HL-60/S4 treated with phorbol 12-myristate 13-acetate at 8.2 ng/mL for 4 days and 3 days (cell line): ENCODE data around the gene RBM19.

Experiments used
- in situ Hi-C: fragments of 300-500 bp; cut with MboI; formaldehyde crosslinking; loops from 2 replicates; pipeline ENCODE4 v1.15.0; 2022; ENCODE audit warnings: low sequenced_read_pairs

RBM19 gene

DNA sequence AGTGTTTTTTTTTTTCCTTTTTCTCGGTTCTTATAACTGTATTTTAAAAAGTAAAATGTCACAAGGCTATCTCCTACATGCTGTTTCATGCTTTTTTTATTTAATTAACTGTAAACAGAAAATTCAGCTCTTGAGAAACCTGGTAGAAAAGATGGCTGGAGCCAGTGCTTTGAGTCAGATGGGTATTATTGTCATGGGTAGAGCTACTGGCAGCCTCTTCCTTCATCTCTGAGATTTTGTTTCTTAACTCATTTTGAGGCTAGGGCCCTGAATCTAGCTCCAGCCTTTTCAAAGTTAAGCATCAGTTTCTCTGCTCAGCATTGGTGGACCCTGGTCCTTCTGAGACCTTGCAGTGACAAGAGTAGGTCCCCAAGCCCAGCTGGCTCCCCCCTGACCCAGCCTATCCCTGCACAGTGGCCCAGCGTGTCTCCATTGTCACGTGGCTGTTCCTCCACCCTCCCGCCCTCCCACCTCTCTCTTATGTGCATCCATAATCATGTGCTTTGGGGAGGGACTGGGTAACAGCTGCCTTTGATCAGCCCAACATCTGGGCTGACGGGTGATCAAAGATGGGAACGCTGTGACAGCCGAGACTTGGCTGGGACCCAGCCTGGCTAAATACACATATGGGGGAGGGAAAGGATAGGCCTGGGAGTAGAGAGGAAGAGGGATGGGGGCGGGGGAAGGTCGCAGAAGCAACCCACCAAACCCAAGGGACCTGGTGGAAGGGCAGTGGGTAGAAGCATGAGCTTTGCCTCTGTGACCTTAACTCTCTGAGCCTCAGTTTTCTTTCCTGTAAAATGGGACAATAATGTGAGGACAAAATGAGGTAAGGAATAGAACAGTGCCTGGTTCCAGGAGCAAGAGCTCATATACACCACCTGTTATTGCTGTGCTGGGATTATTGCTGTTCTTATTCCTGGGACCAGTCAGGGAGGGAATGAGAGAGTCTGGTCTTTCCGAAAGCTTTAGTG, 24.4 kb upstream of the RBM19 start:
- in situ Hi-C loops = loop anchor here (25.0 kb wide), 1 partner anchor 522 kb away; no protein-coding TSS in a partner anchor

DNA sequence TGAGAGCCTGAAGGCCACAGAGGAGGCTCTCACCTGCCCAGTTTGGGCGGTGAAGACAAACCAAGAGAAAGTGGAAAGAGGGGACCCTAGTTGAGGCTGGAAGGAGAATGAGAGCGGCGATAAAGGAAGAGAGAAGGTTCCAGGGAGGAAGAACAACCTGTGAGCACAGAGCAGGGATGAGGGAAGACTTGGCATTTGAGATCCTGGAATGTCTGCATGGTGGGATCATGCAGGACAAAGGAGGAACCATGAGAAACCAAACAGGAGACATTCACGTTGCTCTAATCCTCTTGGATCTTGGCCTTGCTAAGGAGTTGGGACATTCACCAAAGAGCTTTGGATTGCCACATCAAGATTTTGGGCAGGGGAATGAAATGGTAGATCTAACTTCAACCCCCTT, 22.9 kb upstream of the RBM19 start:
- in situ Hi-C loops = loop anchor here (25.0 kb wide), 1 partner anchor 523 kb away; no protein-coding TSS in a partner anchor

DNA sequence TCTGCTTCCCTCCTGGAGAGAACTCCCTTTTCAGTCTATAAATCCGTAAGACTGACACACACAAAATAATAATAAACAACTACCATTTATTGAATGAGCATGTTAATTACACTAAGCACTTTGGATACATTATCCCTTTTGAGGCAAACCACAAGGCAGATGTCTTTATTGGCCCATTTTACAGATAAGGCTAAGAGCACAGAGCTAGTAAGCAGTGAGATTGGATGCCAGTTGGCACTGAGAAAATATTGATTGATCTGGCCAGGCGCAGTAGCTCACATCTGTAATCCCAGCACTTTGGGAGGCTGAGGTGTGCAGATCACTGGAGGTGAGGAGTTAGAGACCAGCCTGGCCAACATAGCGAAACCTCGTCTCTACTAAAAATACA, 21.9 kb upstream of the RBM19 start:
- in situ Hi-C loops = loop anchor here (25.0 kb wide), 1 partner anchor 524 kb away; no protein-coding TSS in a partner anchor

DNA sequence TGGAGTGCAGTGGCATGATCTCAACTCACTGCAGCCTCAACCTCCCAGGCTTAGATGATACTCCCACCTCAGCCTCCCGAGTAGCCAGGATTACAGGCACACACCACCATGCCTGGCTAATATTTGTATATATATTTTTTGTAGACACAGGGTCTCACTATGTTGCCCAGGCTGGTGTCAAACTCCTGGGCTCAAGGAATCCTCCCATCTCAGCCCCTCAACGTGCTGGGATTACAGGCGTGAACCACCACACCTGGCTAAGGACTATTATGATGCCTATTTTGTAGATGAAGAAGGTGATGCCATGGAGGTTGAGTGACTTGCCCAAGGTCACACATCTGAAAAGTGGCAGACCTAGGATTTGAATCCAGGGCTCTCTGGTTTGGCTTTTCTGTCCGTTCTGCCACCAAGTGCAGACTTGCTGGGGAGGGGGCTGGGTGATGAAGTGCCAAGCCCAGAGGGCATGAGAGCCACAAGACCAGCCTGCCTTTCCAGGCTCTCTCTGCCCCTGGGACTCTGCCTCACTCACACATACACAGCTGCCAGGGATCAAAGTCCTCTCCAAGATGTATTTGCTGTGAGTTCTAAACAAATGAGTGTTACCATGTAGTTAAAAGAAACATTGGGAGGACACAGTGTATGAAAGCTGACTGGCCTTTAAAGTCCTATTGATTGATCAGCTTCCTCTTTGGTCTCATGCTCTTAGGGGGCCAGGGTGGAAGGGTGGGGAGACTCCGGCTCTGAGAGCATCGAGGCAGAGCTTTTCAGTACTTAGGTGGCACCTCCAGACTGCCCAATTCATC, 21.3 kb upstream of the RBM19 start:
- in situ Hi-C loops = loop anchor here (25.0 kb wide), 1 partner anchor 525 kb away; no protein-coding TSS in a partner anchor

DNA sequence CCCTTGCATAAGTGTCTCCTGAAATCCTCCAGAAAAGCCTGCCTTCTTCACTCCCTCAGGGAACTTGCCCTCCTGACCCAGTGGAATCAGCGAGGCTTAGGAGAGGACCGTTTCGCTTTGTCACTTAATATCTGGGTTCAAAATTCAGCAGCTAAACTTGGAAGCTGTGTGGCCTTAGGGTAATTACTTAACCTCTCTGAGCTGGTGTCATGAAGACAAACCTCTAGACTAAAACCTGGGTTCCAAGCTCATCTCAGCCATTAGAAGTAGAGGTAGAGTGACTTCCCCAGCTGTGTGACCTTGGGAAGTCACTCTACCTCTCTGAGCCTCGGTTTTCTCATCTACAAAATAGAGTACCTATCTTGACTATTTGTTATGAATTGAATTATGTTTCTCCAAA, 18.3 kb upstream of the RBM19 start:
- in situ Hi-C loops = loop anchor here (25.0 kb wide), 1 partner anchor 528 kb away; no protein-coding TSS in a partner anchor

DNA sequence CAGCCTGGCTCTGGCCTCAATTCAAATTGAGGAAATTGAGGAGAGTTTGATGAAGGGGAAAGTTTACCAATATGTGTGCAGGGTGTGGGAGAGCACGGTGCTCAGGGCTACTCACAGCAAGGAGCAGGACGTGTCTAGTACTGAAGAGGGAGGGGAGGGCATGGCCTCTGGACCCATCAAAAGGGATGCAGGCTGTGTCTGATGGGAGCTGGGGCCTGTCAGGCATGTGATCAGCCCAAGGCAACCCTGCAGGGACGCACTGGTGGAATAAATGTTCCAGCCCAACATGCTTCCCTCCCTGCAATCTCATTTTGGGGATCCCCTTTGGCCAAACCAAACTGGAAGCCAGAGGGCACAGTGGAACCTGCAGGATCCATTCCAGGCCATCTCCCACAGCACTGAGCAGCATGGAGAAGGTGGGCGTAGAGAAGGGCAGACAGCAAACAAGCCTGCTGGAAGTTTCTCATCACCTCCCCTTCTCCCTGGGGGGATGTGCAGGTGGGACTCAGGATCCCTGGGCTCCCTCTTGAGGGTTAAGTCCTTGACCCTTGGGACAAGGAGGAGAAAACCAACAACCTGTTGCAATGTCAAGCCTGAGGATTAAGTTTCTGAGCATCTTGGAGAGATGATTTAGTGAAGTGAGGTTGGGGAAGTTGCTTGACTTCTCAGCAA, 17.8 kb upstream of the RBM19 start:
- in situ Hi-C loops = loop anchor here (25.0 kb wide), 1 partner anchor 528 kb away; no protein-coding TSS in a partner anchor

DNA sequence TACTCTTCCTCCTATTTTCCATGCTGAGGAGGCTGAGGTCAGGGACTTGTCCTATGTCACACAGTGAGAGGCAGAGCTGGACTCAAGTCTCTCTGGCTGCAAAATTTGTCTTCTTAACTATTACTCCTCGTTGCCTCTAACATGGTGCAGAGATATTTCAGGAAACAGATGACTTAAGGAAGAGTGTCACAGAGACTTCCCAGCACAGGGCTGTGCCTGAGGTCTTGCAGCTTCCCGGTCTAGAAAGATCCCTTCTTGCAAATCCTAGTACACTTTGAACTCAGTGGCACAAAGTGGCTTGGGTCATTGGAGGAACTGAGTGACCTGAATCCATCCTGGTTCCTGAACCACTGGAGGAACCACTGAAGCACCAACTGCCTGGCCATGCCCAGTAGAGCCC, 17.1 kb upstream of the RBM19 start:
- in situ Hi-C loops = loop anchor here (25.0 kb wide), 1 partner anchor 529 kb away; no protein-coding TSS in a partner anchor

DNA sequence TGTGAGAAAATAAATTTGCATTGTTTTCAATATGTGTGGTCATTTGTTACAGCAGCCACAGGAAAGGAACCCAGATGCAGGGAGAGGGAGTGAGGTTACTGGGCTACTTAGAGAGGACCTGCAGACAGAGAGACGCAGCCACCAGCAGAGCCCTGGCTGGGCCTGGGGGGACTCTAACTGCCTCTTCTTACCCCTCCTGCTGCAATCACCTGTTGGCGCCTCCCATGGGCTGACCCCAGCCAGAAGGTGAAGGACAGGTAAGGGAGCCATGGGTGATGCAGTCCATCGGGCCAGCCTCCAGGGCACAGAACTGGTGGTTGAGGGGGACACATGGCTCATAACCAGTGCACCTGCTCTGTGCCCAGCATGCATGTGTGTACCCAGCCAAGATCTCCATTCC, 15.8 kb upstream of the RBM19 start:
- in situ Hi-C loops = loop anchor here (25.0 kb wide), 1 partner anchor 530 kb away; no protein-coding TSS in a partner anchor

DNA sequence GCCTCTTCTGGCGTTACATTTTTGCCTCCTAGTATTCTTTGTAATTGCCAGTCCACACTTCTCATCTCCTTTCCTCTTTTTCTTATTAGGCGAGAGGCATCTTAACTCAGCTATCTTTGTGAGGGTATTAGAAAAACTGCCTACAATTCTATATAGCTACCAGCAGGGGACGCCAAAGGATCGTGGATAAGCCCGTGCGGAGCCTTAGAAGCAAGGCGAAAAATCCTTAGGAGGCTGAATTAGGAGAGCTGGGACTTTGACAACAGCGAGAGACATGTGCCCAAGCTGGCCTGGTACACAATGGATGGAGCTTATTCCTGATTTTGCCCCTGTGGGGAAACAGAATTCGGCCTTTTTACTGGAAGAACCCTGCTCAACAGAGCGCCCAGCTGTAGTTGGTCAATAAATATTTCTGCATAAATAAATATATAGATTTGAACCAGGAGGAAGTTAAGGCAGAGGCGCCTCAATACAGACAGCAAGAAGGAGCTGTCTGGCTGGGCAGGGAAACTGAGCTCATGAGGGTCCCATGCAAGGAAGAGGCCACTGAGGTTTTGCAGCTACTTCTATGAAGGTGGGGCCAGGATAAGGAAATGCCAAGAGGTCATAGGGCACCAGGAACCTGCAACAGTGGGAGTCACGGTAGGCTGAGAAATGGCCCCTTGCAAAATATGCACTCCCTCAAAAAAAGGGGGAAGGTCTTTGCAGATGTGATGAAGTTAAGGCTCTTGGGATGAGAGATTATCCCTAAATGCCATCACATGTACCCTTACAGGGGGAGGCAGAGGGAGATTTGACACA, 14.6 kb upstream of the RBM19 start:
- in situ Hi-C loops = loop anchor here (25.0 kb wide), 1 partner anchor 532 kb away; no protein-coding TSS in a partner anchor

DNA sequence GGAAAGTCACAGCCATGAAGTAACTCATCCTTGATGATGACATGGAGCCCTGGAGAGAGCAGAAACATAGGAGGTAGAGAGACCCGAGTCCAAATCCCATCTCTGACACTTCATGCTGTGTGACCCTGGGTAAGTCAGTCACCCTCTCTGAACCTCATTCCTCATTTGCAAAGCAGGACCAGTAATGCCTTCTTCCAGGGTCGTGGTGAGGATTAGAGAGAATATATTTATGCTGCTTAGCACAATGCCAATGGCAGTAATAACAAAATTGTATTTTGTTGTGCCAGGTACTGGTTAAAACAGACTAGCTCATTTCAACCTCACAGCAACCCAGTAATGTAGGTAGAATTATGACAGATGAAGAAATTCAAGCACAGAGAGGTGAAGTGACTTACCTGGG, 13.9 kb upstream of the RBM19 start:
- in situ Hi-C loops = loop anchor here (25.0 kb wide), 1 partner anchor 532 kb away; no protein-coding TSS in a partner anchor

DNA sequence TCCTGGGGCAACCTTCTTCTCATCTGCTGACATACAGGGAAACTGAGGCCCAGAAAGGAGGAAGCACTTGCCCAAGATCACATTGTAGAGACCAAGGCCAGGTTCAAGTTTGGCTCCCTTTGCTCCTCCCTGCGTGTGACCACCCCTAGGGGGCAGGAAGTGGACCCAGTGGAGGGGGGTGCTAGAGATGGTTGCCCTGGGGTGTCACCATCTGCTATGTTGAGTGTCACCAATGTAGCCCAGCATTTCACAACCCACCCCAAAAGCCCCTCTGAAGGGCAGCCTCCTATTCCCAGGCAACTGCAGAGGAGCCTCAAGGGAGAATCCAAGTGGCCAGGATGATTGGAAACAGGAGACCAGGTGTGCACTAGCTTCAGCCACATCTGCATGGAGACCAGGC, 12.0 kb upstream of the RBM19 start:
- in situ Hi-C loops = loop anchor here (25.0 kb wide), 1 partner anchor 534 kb away; no protein-coding TSS in a partner anchor

DNA sequence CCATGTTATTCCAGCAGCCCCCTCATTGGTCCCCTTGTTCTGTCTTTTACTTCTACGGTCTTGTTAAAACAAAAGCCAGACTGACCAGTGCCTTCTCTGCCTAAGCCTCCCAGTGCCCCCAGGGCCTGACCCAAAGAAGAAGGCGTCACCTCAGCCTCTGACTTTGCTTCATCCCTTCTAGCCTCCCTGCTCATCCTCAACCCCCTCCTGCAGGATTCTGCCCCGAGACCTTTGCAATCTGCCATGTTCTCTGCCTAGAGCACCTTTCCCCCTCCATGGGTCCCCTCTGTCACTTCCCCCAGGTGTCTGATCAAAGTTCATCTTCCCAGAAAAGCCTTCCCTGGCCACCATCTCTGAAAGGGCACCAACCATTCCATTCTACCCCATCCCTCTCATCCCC, 7.9 kb upstream of the RBM19 start:
- in situ Hi-C loops = no loop called here

DNA sequence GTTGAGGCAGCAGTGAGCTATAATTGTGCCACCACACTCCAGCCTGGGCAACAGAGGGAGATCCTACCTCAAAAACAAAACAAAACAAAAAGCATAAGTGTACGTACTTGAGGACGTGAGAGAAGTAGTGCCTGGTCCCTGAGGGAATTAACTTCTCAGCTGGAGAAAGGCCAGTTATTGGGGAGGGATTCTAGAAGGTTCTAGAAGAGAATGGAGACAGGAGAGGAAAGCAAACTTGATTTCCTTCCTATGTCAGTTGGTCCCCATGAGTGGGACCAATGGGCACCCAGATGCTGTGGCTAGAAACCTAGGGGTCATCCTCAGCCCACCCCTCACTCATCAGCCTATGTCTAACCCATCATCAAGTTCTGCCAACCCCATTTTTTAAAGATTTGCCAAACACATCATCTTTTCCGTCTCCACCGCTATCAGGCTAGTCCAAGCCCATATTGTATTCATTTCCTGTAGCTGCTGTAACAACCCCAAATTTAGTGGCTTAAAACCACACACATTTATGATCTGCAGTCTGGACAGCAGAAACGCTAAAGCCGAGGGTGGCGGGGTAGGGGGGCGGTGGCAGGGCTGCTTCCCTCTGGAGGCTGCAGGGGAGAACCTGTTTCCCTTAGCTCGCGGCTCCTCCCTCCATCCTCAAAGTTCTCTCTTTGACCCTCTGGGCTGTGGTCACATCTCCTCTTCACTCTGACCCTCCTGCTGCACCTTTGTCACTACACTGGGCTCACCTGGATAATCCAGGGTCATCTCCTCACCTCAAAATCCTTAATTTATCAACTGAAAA, 7.2 kb upstream of the RBM19 start:
- in situ Hi-C loops = no loop called here

DNA sequence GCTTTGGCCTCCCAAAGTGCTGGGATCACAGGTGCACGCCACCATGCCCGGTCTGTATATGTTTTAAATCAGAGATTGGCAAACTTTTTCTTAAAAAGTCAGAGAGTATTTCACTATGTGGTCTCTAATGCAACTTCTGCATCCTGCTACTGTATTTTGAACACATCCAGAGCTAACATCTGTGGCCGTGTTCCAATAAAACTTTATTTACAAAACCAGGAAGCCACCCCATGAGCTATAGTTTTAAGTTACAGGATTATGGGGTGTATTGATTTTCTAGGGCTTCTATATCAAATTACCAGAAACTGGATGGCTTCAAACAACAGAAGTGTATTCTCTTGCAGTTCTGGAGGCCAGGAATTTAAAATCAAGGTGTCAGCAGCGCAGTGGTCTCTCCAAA, 5.3 kb upstream of the RBM19 start:
- in situ Hi-C loops = no loop called here

DNA sequence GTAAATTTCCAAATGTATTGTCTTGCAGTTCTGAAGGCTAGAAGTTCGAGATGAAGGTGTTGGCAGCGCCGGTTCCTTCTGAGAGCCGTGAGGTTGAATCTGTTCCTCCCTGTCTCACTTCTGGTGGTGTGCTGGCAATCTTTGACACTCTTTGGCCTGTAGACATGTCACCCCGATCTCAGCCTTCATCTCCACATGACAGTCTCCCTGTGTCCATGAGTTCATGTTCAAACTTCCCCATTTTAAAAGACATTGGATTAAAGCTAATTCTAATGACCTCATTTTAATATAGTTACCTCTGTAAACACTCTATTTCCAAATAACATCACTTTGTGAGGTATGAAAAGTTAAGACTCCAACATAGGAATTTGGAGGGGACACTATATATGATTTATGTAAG, 4.1 kb upstream of the RBM19 start:
- in situ Hi-C loops = no loop called here

DNA sequence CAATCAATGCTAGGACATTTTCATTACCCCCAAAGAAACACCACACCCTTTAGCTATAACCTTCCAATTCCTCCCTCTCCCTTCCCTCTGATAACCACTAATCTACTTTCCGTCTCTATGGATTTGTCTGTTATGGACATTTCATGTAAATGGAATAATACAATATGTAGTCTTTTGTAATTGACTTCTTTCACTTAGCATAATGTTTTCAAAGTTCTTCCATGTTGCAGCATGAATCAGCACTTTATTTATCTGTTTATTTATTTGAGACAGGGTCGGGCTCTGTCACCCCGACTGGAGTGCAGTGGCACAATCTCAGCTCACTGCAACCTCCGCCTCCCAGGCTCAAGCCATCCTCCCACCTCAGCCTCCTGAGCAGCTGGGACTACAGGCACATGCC, 1.2 kb upstream of the RBM19 start:
- in situ Hi-C loops = no loop called here

DNA sequence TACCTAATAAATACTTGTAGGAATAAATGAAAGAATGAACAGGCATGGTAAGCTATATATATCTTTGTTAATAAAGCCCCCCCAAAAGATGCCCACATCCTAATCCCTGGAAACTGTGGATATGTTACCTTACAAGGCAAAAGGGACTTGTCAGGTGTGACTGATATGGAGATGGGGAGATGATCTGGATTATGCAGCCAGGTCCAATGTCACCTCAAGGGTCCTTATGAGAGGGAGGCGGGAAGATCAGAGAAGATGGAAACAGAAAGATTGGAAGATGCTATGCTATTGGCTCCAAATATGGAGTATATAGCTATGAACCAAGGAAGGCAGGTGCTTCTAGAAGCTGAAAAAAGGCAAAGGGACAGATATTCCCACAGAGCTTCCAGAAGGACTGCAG, 3.4 kb downstream of the RBM19 start:
- in situ Hi-C loops = no loop called here

DNA sequence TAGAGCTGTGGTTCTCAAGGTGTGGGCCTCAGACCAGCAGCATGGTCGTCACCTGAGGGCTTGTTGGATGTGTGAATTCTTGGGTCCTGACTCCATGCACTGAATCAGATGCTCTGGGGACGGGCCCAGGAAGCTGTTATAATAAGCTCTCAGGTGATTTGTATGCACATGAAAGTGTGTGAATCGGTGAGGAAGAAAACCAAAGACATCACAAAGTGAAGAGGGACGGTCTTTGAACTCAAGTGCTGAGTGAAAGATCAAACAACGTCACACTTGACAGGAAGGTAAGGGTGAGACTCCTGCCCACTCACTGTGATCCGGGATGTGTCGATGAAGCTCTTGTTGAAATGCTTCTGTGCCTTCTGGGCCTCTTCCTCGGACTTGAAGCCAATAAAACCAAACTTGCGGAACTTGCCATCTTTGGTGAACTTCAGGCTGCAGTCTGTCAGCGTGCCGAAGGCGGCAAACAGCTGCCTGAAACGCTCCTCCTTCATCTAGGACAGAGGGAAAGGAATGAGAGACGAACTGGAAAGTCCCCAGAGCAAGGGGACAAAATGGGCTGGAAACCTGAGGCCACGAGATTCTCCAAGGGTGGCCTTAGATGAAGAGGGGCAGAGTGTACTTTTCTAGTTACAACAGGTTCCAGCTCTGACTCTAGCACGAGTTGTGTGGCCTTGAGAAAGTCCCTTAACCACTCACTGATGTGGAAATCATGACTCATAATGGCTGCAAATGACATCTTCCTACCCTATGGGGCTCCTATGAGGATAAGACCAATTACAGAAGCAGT, 4.0 kb downstream of the RBM19 start:
- in situ Hi-C loops = no loop called here
